ENCODE measurements around the gene CTDP1. TPM values are rescaled to one million over a fixed set of nuclear protein-coding genes. Genes with fewer than 3 reads are reported as not detected.

Gene CTDP1
- total and polyA plus RNA-seq, 4 donors, result 2.7 to 13.9 (median 10.5) TPM

DNA sequence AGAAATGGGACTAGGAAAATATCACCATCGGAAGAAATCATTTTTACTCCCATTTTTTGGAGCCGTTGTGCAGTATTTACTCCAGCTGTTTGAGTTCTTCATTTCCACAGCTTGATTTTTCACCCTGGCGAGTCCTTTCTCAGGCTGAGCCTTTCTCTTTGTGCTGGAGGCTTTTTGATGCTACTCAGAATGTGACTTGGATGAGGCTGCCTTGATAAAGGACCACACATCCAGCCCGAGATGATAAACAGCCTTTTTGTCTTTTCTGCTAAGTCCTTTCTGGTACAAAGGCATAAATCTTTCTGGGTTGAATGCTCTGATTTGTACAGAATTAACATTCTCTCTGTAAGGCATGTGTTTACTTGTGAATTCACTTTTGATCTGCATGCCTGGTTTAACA, 17.6 kb upstream of the CTDP1 start:
- no peak overlapping the region for H3K27ac ChIP-seq (ENCODE audit: low read depth in 1 of 2, low read length in 2 of 2)
- H3K4me1 ChIP-seq (ENCODE audit: control insufficient read depth in 4 of 4, insufficient read depth in 4 of 4, low read length in 3 of 4), result no peaks in the 10 kb centered on the region
- 74% methylated on average over 4 of the region's 4 CpGs for WGBS
- no peak for DNase-seq (ENCODE audit: low spot score)
- H3K4me3 ChIP-seq (ENCODE audit: low read depth in 1 of 3, low read length in 3 of 3), result no peak overlapping the region
- peaks cover 0 to 3% (median 0%) of the 10 kb centered on the region in 4 donors for H3K27me3 ChIP-seq (ENCODE audit: control insufficient read depth in 4 of 4, insufficient read depth in 4 of 4, low read length in 3 of 4)
- no peak for TF ChIP-seq EGR1 (IDR thresholded peaks at IDR 0.05; ENCODE audit: low read depth in 2 of 2)
- no peak for TF ChIP-seq JUND (IDR thresholded peaks at IDR 0.05)
- no peak for TF ChIP-seq YY1 (IDR thresholded peaks at IDR 0.05)
- no peak for TF ChIP-seq FOXA1 (IDR thresholded peaks at IDR 0.05)
- TF ChIP-seq, protein P1, sequence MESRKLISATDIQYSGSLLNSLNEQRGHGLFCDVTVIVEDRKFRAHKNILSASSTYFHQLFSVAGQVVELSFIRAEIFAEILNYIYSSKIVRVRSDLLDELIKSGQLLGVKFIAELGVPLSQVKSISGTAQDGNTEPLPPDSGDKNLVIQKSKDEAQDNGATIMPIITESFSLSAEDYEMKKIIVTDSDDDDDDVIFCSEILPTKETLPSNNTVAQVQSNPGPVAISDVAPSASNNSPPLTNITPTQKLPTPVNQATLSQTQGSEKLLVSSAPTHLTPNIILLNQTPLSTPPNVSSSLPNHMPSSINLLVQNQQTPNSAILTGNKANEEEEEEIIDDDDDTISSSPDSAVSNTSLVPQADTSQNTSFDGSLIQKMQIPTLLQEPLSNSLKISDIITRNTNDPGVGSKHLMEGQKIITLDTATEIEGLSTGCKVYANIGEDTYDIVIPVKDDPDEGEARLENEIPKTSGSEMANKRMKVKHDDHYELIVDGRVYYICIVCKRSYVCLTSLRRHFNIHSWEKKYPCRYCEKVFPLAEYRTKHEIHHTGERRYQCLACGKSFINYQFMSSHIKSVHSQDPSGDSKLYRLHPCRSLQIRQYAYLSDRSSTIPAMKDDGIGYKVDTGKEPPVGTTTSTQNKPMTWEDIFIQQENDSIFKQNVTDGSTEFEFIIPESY (IDR thresholded peaks at IDR 0.05), result no peak
- TF ChIP-seq NR2F2 (IDR thresholded peaks at IDR 0.05), result no peak
- no peak for TF ChIP-seq RXRA (IDR thresholded peaks at IDR 0.05)
- no peak for TF ChIP-seq SP1 (IDR thresholded peaks at IDR 0.05)
- TF ChIP-seq GABPA (IDR thresholded peaks at IDR 0.05 in 1 of 2, conservative IDR thresholded peaks at IDR 0.05 in 1 of 2), result no peak
- TF ChIP-seq FOXA2 (IDR thresholded peaks at IDR 0.05), result no peak
- no peak for TF ChIP-seq HNF4A (conservative IDR thresholded peaks at IDR 0.05)
- TF ChIP-seq, protein P2, sequence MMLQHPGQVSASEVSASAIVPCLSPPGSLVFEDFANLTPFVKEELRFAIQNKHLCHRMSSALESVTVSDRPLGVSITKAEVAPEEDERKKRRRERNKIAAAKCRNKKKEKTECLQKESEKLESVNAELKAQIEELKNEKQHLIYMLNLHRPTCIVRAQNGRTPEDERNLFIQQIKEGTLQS (IDR thresholded peaks at IDR 0.05), result no peak
- no peak for TF ChIP-seq TAF1 (conservative IDR thresholded peaks at IDR 0.05)
- TF ChIP-seq, protein P3, sequence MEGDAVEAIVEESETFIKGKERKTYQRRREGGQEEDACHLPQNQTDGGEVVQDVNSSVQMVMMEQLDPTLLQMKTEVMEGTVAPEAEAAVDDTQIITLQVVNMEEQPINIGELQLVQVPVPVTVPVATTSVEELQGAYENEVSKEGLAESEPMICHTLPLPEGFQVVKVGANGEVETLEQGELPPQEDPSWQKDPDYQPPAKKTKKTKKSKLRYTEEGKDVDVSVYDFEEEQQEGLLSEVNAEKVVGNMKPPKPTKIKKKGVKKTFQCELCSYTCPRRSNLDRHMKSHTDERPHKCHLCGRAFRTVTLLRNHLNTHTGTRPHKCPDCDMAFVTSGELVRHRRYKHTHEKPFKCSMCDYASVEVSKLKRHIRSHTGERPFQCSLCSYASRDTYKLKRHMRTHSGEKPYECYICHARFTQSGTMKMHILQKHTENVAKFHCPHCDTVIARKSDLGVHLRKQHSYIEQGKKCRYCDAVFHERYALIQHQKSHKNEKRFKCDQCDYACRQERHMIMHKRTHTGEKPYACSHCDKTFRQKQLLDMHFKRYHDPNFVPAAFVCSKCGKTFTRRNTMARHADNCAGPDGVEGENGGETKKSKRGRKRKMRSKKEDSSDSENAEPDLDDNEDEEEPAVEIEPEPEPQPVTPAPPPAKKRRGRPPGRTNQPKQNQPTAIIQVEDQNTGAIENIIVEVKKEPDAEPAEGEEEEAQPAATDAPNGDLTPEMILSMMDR (IDR thresholded peaks at IDR 0.05; ENCODE audit: low read depth, low read length, missing input control), result no peak
- no peak for TF ChIP-seq HNF4G (IDR thresholded peaks at IDR 0.05)
- no peaks in the 10 kb centered on the region for H3K36me3 ChIP-seq (ENCODE audit: control insufficient read depth in 4 of 4, insufficient read depth in 3 of 4, low read depth in 1 of 4, low read length in 3 of 4)
- H3K9me3 ChIP-seq (ENCODE audit: control insufficient read depth in 4 of 4, low read length in 3 of 4), result no peaks in the 10 kb centered on the region
- H3K9ac ChIP-seq (ENCODE audit: low read depth in 1 of 2, low read length in 2 of 2), result no peak overlapping the region

- H3K9me3 ChIP-seq (ENCODE audit: control insufficient read depth in 4 of 4, low read length in 3 of 4), result no peaks in the 10 kb centered on the region
- no peak overlapping the region for H3K9ac ChIP-seq (ENCODE audit: low read depth in 1 of 2, low read length in 2 of 2)
- H3K27me3 ChIP-seq (ENCODE audit: control insufficient read depth in 4 of 4, insufficient read depth in 4 of 4, low read length in 3 of 4), result peaks cover 0 to 3% (median 0%) of the 10 kb centered on the region in 4 donors
- no peaks in the 10 kb centered on the region for H3K4me1 ChIP-seq (ENCODE audit: control insufficient read depth in 4 of 4, insufficient read depth in 4 of 4, low read length in 3 of 4)
- TF ChIP-seq HNF4G (IDR thresholded peaks at IDR 0.05), result no peak
- TF ChIP-seq SP1 (IDR thresholded peaks at IDR 0.05), result no peak
- TF ChIP-seq YY1 (IDR thresholded peaks at IDR 0.05), result no peak
- no peak for TF ChIP-seq FOXA2 (IDR thresholded peaks at IDR 0.05)
- TF ChIP-seq NR2F2 (IDR thresholded peaks at IDR 0.05), result no peak
- TF ChIP-seq, protein P3 (IDR thresholded peaks at IDR 0.05; ENCODE audit: low read depth, low read length, missing input control), result no peak
- TF ChIP-seq, protein P2 (IDR thresholded peaks at IDR 0.05), result no peak
- TF ChIP-seq RXRA (IDR thresholded peaks at IDR 0.05), result no peak
- no peak for TF ChIP-seq JUND (IDR thresholded peaks at IDR 0.05)
- TF ChIP-seq GABPA (IDR thresholded peaks at IDR 0.05 in 1 of 2, conservative IDR thresholded peaks at IDR 0.05 in 1 of 2), result no peak
- no peak for DNase-seq (ENCODE audit: low spot score)
- H3K36me3 ChIP-seq (ENCODE audit: control insufficient read depth in 4 of 4, insufficient read depth in 3 of 4, low read depth in 1 of 4, low read length in 3 of 4), result no peaks in the 10 kb centered on the region
- WGBS, result 93% methylated on average over 1 of the region's 1 CpG
- H3K27ac ChIP-seq (ENCODE audit: low read depth in 1 of 2, low read length in 2 of 2), result no peak overlapping the region
- H3K4me3 ChIP-seq (ENCODE audit: low read depth in 1 of 3, low read length in 3 of 3), result no peak overlapping the region
Measured at GRCh38 chr18:79662439-79662838, 17.2 kb upstream of the CTDP1 start.

Data from liver (tissue), 9 donors.